RWPE2 (cell line): ENCODE data around the gene NTNG1.

Source experiments
- ATAC-seq: fragments of 200-7000 bp; cut with Tn5 transposase; 3 replicates; pipeline ENCODE4 v1.9.1; 2021; ENCODE audit warnings: low read depth
- DNase-seq: peaks from one replicate; pipeline ENCODE4 v3.0.0-alpha.2; 2020; ENCODE audit warnings: low spot score
- H3K27ac ChIP-seq: fragments of 450-650 bp; 2 replicates; pipeline ENCODE4 v1.5.1; 2017; ENCODE audit warnings: mild to moderate bottlenecking; ENCODE audit not compliant: poor library complexity, severe bottlenecking
- H3K27me3 ChIP-seq: fragments of 250-450 bp; sonication (Bioruptor Pico); 2 replicates; pipeline ENCODE4 v1.5.1; 2021; ENCODE audit warnings: mild to moderate bottlenecking, moderate library complexity; ENCODE audit not compliant: insufficient read depth, poor library complexity, severe bottlenecking
- H3K36me3 ChIP-seq: fragments of 250-450 bp; sonication (Bioruptor Pico); 2 replicates; pipeline ENCODE4 v1.5.1; 2020; ENCODE audit warnings: low read depth, mild to moderate bottlenecking, moderate library complexity
- H3K4me1 ChIP-seq: fragments of 250-450 bp; sonication (Bioruptor Pico); 2 replicates; pipeline ENCODE4 v1.5.1; 2021; ENCODE audit warnings: mild to moderate bottlenecking, moderate library complexity; ENCODE audit not compliant: insufficient read depth, poor library complexity, severe bottlenecking
- H3K4me3 ChIP-seq: fragments of 250-450 bp; sonication (Bioruptor Pico); 2 replicates; pipeline ENCODE4 v1.5.1; 2021; ENCODE audit warnings: mild to moderate bottlenecking, moderate library complexity; ENCODE audit not compliant: severe bottlenecking
- H3K9me3 ChIP-seq: fragments of 250-450 bp; sonication (Bioruptor Pico); 2 replicates; pipeline ENCODE4 v1.5.1; 2021; ENCODE audit warnings: mild to moderate bottlenecking, moderate library complexity; ENCODE audit not compliant: severe bottlenecking
- CTCF ChIP-seq: fragments of 450-650 bp; IDR thresholded peaks from one replicate; pipeline ENCODE4 v1.5.1; 2017; ENCODE audit warnings: mild to moderate bottlenecking, moderate library complexity; ENCODE audit not compliant: poor library complexity, severe bottlenecking

Gene NTNG1

GRCh38 chr1:107450899-107451664, 310.2 kb downstream of the NTNG1 start:
- H3K4me3 ChIP-seq, result no peak overlapping the region
- H3K27ac ChIP-seq, result no peak overlapping the region
- no peaks in the 10 kb centered on the region for H3K9me3 ChIP-seq

GRCh38 chr1:107451715-107452114, 310.9 kb downstream of the NTNG1 start:
- ATAC-seq (no peak), DNase-seq (no peak)
- Histone ChIP-seq H3K36me3 (no peaks in the 10 kb centered on the region), H3K27ac (no peak overlapping the region), H3K4me1 (no peaks in the 10 kb centered on the region), H3K4me3 (no peak overlapping the region), H3K27me3 (no peaks in the 10 kb centered on the region), H3K9me3 (no peaks in the 10 kb centered on the region)
- TF ChIP-seq CTCF, result no peak

More at GRCh38 chr1:107450899-107451664, 310.2 kb downstream of the NTNG1 start:
- ATAC-seq (no peak), DNase-seq (no peak)
- Histone ChIP-seq H3K27me3 (no peaks in the 10 kb centered on the region), H3K4me1 (no peaks in the 10 kb centered on the region), H3K36me3 (no peaks in the 10 kb centered on the region)
- no peak for TF ChIP-seq CTCF

- ATAC-seq (no peak), DNase-seq (no peak)
- H3K27me3 ChIP-seq, result no peaks in the 10 kb centered on the region
- H3K4me1 ChIP-seq, result no peaks in the 10 kb centered on the region
- no peaks in the 10 kb centered on the region for H3K9me3 ChIP-seq
- no peak overlapping the region for H3K27ac ChIP-seq
- H3K4me3 ChIP-seq, result no peak overlapping the region
- no peaks in the 10 kb centered on the region for H3K36me3 ChIP-seq
- no peak for TF ChIP-seq CTCF
These were observed 314.0 kb downstream of the NTNG1 start for GRCh38 chr1:107454791-107455190.

- Histone ChIP-seq H3K36me3 (no peaks in the 10 kb centered on the region), H3K27ac (no peak overlapping the region), H3K4me1 (no peaks in the 10 kb centered on the region), H3K4me3 (no peak overlapping the region), H3K9me3 (no peaks in the 10 kb centered on the region), H3K27me3 (no peaks in the 10 kb centered on the region)
- DNase-seq, result no peak
- ATAC-seq, result no peak
- TF ChIP-seq CTCF, result no peak
These were observed 317.1 kb downstream of the NTNG1 start for GRCh38 chr1:107457989-107458388.

- no peak overlapping the region for H3K27ac ChIP-seq
- no peak for DNase-seq
- TF ChIP-seq CTCF, result no peak
- no peaks in the 10 kb centered on the region for H3K4me1 ChIP-seq
- H3K9me3 ChIP-seq, result no peaks in the 10 kb centered on the region
- no peak overlapping the region for H3K4me3 ChIP-seq
- ATAC-seq, result no peak
- H3K36me3 ChIP-seq, result no peaks in the 10 kb centered on the region
- no peaks in the 10 kb centered on the region for H3K27me3 ChIP-seq
These were observed 318.5 kb downstream of the NTNG1 start for GRCh38 chr1:107459204-107459904.
